NCI-H524 (cell line): Measurements from ENCODE around the gene IL16.

Experiments
- DNase-seq, 2 experiments: peaks; one replicate each; lab custom pipeline; 2025; lab: John Stamatoyannopoulos, UW

The IL16 gene

GRCh38 chr15:81294516-81294880 is 97.8 kb downstream of the IL16 start:
- no peak for DNase-seq

DNA sequence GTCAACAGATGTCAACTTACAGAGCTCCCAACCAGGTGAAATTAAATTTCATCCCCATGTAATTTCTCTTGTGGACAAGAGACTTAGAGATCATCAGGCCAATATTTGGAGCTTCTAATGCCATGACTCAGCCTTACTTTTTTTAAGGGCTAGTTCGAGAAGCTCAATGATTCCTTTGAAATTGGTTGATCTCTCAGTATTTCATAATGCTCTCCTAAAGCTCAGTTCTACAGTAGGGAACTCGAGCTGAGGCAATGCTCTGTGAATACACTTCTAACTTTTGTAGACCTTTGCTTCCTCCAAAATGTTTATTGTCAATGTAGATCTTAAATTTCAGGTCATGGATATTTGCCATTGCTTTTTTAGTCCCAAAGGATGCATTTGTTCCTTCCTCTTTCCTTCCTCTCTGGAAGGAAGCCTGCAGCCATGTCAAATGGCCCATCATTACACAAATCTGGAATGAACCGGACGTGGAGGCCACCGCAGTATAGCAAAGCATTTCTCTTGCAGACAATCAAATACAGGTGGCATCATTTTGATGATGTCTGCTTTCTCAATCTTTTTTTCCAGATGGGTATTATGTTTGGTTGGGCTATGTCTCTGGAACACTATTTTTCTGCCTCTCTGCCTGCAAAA is 98.9 kb downstream of the IL16 start:
- no peak for DNase-seq

DNA sequence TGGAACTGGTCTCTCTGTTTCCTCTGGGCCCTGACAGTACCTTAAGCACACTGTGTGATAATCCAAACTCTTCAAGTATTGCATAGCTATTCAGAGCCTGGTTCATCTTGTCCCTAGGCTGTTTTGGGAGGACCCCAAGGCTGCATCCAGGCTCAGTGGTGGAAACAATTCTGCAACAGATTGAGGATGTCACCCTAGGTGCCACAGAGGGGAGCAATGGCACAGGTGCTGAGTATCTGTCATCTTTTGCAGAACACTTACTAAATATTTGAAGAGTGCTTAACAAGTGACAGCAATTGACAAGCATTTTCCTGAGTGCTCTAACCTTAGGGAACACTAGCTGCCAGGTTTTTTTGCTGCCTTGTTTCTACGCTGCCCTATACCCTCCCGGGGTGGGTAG is 99.5 kb downstream of the IL16 start:
- no peak for DNase-seq

DNA sequence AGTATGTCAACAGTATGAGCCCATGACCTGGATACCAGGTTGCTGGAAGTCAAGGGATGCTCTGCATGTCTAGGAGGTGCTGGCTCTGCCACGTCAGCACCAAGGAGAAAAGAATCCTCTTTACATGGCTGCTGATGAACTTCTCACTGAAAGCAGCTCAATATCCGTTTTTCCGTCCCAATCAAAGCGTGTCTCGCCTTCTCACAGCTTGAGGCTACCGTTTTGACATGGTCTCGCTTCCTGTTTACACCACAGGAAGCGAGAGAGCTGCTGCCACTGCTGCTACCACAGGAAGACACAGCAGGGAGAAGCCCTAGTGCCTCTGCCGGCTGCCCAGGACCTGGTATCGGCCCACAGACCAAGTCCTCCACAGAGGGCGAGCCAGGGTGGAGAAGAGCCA is 100.0 kb downstream of the IL16 start:
- DNase-seq = no peak

- no peak for DNase-seq
Observed at GRCh38 chr15:81297147-81297572, 100.5 kb downstream of the IL16 start.

GRCh38 chr15:81297603-81298575 is 101.2 kb downstream of the IL16 start:
- DNase-seq = no peak

GRCh38 chr15:81298611-81299010 is 101.9 kb downstream of the IL16 start:
- DNase-seq = no peak

GRCh38 chr15:81299156-81299555 is 102.5 kb downstream of the IL16 start:
- DNase-seq = no peak

- no peak for DNase-seq
Observed at GRCh38 chr15:81299630-81300273, 103.1 kb downstream of the IL16 start.

GRCh38 chr15:81301385-81301784 is 104.7 kb downstream of the IL16 start:
- DNase-seq = no peak

DNA sequence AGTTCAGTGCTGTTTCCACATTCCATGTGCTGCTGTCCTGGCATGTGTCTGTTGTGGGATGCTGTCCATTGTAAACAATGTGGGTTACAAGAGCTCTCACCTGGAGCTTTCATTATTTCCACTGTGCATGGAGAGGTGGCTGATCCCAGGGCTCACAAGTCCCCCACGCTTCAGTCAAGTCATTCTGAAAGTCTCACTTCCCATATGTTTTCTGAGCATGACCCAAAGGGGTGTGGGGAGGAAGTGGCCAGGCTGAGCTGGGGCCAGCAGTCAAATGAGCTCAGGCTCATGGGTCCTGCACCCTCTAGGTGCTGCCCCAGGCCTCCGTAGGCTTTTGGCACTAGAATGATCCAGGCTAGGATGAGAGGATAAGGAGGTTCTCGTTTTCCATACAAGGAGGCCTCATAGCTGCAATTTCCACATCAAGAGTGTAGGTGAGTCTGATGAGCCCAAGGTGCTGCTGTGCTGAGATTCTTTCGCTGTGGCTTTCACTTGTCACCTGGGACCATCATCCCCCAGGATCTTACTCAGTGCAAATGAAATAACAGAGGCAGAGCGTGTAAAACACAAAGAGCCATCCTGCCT is 105.2 kb downstream of the IL16 start:
- no peak for DNase-seq

DNA sequence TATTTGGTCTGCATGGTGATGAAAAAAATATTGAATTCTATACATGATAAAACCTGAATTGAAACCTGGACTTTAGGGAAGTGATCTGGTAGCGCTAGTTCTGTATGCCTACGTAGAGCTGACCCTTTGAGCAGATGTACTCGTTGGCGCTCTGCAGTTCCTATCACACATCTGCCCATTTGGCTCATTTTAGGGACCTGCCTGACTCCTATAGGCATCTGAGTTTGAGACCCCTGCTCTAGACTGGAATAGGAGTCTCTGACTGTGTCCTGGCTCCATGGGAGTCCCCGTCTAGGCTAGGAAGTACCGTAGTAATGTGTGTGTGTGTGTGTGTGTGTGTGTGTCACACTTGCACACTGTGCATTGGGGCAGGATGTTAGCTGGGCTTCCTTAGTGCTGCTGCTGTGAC is 106.0 kb downstream of the IL16 start:
- DNase-seq = no peak

DNA sequence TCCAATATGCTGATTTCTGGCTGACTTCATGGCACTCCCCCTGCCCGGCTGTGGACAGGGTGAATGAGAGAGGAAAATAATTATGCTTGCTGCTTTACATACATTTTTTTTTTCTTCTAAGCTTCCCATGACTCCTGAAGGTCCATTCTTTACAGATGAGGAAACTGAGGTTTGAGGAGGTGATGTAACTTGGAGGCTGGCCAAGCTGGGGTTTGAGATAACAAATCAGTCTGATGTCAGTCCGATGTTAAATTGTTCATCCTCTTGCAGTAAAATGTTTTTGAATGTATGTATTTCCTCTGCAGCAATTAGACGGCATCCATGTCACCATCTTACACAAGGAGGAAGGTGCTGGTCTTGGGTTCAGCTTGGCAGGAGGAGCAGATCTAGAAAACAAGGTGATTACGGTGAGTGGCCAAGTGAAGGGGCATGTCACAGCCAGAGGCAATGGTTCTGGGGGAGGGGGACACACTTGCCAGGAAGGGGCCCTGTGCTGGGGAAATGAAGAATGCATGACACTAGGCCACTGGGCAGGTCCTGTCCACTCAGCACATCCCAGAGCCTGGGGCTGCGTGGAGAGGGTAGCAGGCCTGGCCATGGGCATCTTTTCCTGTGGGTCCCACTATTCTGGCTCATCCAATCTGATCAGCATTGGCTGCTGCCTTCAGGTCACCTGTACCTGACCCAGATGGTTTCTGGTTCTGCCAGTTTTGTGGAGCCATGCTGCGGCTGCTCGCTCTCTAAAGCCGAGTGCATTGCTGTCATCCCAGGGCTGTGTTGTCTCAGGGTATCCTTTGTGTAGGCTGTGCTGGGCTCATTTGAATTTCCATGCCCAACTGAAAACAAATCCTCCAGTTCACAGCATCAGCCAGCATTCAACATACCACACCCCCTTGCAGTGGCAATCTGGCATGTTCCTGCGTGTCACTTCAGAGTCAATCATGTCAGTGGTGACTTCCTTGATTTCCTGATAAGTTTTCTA is 106.9 kb downstream of the IL16 start:
- DNase-seq = no peak

DNA sequence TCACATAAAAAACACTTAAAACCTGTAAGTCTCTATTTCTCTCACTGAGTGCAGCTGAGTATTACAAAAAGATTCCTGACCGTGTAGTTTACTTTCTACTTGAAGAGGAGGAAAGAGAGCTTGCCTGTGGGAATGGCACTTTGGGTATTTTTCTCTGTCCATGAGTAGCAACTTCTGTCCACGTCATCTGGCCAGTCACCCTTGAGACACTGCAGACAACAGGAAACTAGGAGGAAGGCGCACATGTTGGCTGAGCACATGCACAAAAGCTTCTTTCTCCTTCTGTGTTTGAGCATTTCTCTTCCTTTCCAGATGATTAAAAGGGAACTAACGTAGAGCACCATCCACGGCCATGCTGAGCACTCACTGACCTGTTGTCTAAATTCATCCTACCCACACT is 107.5 kb downstream of the IL16 start:
- no peak for DNase-seq

DNA sequence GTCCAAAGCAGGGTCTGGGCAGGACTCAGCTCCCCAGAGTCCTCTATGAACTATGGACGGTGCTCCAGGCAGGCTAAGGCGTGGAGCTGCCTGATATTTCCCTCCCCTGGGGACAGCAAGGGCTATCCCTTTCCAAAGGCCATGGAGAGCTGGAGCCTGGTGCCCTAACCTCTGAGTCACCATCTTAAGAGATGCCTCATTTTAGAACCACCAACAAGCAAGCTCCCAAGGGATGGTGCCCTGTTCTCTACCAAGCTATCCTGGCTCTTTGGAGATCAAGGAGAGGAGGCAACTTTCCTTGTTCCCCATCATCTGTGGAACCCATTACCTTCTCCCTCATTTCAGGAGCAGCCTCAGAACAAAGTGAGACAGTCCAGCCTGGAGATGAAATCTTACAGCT is 111.6 kb downstream of the IL16 start:
- no peak for DNase-seq

DNA sequence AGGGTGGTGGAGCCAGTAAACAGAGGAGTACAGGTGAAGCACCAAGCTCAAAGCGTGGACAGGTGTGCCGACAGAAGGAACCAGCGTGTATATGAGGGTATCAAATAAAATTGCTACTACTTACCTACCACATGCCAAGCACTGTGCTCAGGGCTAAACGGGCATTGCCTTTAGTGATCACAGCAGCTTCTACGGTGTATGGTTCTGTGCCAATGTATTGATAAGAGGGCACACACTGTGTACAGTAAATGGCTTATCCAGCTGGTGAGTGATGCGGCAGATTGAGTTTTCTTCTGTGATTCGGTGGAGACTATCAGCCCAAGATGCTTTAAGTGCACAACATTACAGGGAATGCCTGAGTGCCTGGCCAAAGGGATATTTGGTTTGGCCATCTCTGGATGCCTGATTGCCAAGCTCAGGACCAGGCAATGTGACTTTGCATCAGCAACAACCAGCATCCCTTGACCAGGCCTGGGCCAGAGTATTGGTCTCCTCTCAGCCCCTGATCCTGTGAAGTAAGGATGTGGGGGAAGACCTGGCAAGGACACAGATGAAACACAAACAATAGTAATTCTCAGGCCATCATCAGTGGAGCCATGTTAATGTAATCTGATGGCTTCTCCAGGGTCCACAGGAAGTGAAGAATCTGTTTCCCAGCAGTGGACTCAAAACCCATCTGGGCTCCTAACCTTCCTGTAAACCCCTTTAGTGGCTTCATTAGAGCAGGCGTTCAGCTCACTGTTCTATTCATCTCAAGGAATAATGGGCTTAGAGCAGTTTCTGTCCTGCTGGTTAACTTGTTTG is 113.2 kb downstream of the IL16 start:
- no peak for DNase-seq

DNA sequence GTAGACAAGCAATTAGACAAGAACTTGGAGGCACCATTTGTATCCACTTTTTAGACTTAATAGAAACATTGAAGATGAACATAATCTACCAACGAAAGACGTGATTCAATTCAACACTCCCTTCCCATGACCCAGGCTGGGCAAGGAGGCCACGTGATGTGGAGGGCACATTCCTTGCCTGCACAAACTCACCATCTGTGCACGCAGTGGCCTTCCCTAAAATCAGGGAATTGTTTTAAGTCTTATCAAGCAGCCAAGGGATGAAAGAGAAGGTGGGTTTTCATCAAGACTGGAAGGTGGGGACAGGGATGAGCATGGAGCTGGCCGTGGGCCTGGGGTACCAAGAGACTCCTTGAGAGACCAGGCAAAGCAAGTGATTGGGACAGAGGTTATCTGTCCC is 113.8 kb downstream of the IL16 start:
- no peak for DNase-seq

GRCh38 chr15:81311752-81312464 is 115.2 kb downstream of the IL16 start:
- DNase-seq = no peak

- DNase-seq = no peak
Observed at GRCh38 chr15:81312790-81313543, 116.3 kb downstream of the IL16 start.
